ENCODE measurements around the gene BLID. TPM values are rescaled to one million over a fixed set of nuclear protein-coding genes. Genes with fewer than 3 reads are reported as not detected.

The BLID gene
- polyA plus RNA-seq, 3 donors, result not detected

DNA sequence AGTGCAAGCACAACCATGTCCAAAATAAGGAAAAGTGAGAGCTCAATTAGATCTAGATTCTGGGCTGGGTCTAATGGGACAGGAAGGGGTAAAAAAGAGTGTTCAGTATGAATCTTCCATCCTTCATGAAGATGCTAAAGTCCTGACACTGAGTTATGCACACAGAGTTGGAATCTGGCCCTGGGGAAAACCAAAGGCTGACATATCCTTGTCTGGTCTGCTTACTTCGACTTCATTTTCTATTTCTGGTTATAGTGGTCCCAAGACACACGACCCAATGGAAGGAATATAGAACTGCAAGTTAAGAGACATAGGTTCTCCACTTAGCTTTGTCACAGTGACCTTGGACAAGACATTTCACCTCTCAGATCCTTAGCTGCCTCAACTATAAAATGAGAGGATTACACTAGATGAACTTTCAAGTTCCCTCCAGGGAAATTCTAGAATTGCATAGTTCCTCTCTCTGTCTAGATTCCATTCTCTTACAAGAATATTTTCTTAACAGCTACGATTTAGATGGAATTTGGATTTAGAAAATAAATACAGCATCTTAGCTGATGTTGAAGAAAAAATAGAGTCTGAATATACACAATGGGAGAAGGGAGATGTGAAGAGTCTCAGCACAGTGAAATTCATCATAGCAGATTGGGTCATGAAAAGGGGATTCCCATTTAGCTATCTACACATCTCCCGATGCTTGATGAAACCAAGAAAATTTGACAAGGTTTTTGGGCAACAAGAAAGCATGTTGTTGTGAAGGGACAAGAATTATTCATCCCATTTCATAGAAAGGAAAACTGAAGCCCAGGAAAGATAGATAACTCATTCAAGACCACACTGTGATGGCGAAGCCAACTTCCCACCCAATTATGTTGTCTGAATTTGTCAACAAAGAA is 3.3 kb downstream of the BLID start:
- H3K27ac ChIP-seq (ENCODE audit: low read depth, low read length), result no peak overlapping the region
- 67 to 76% (median 70%) methylated on average over 5 of the region's 5 CpGs for WGBS, 3 donors

- 92 to 95% (median 95%) methylated on average over 4 of the region's 4 CpGs for WGBS, 3 donors
Observed at GRCh38 chr11:122109932-122110331, 6.1 kb downstream of the BLID start.

GRCh38 chr11:122108828-122109227 is 7.2 kb downstream of the BLID start:
- 94 to 97% (median 96%) methylated on average over 3 of the region's 3 CpGs for WGBS, 3 donors
- H3K27ac ChIP-seq (ENCODE audit: low read depth, low read length), result no peak overlapping the region

More at GRCh38 chr11:122109932-122110331, 6.1 kb downstream of the BLID start:
- H3K27ac ChIP-seq (ENCODE audit: low read depth, low read length), result no peak overlapping the region

GRCh38 chr11:122108192-122108799 is 7.7 kb downstream of the BLID start:
- WGBS, 3 donors, result 35 to 53% (median 43%) methylated on average over 3 of the region's 3 CpGs
- H3K27ac ChIP-seq (ENCODE audit: low read depth, low read length), result no peak overlapping the region

DNA sequence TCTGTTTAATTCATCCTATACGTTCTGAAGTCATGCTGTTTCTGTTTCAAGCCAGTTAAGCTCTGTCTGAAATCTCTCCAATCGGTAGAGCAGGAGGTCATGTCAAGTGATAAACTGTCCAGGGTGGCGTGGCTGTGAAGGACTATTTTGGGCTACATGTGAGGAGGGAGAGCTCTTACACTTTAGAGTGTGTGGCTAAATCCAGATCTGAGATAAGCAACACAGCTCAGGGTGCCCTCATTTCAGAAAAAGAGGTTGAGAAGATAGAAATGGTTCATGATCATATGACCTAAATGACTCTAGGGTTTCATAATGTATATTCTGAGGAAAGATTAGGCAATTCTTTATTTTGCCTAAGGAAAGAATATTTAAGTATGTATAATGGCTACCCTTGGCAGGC is 8.4 kb downstream of the BLID start:
- WGBS, 3 donors, result 54 to 72% (median 65%) methylated on average over 3 of the region's 3 CpGs

GRCh38 chr11:122107045-122107444 is 9.0 kb downstream of the BLID start:
- H3K27ac ChIP-seq (ENCODE audit: low read depth, low read length), result no peak overlapping the region
- 62 to 78% (median 67%) methylated on average over 3 of the region's 3 CpGs for WGBS, 3 donors

More for the DNA sequence above, 8.4 kb downstream of the BLID start:
- H3K27ac ChIP-seq (ENCODE audit: low read depth, low read length), result no peak overlapping the region

- 71 to 94% (median 81%) methylated on average over 8 of the region's 8 CpGs for WGBS, 3 donors
- no peak overlapping the region for H3K27ac ChIP-seq (ENCODE audit: low read depth, low read length)
Observed at GRCh38 chr11:122105044-122105758, 10.8 kb downstream of the BLID start.

GRCh38 chr11:122104341-122104740 is 11.7 kb downstream of the BLID start:
- H3K27ac ChIP-seq (ENCODE audit: low read depth, low read length), result no peak overlapping the region
- 30 to 63% (median 44%) methylated on average over 1 of the region's 1 CpG for WGBS, 3 donors

DNA sequence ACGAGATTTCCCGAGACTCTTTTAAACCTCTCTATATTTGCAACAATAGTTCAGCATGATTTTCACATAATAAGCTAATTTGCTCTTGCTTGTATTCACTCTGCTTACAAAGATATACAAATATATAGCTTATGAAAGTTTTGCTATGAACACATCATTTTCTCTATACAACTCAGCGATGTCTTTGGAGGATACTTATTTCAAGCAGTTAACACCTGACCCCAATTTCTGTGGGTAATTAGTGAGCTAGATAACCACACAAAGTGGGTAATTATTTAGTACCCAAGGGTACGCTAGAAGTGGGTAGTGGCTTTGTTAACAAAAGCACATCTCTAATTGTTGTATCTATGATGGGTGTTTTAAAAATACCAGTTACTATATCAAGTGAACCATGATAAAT is 12.3 kb downstream of the BLID start:
- H3K27ac ChIP-seq (ENCODE audit: low read depth, low read length), result no peak overlapping the region

GRCh38 chr11:122103321-122103720 is 12.7 kb downstream of the BLID start:
- no peak overlapping the region for H3K27ac ChIP-seq (ENCODE audit: low read depth, low read length)
- 79 to 85% (median 82%) methylated on average over 6 of the region's 6 CpGs for WGBS, 3 donors

More for the DNA sequence above, 12.3 kb downstream of the BLID start:
- 79 to 91% (median 90%) methylated on average over 4 of the region's 4 CpGs for WGBS, 3 donors

- 58 to 89% (median 87%) methylated on average over 4 of the region's 4 CpGs for WGBS, 3 donors
- H3K27ac ChIP-seq (ENCODE audit: low read depth, low read length), result no peak overlapping the region
Observed at GRCh38 chr11:122102426-122102825, 13.6 kb downstream of the BLID start.

- H3K27ac ChIP-seq (ENCODE audit: low read depth, low read length), result no peak overlapping the region
- 2 to 5% (median 3%) methylated on average over 13 of the region's 13 CpGs for WGBS, 3 donors
Observed at GRCh38 chr11:122101625-122102291, 14.3 kb downstream of the BLID start.

DNA sequence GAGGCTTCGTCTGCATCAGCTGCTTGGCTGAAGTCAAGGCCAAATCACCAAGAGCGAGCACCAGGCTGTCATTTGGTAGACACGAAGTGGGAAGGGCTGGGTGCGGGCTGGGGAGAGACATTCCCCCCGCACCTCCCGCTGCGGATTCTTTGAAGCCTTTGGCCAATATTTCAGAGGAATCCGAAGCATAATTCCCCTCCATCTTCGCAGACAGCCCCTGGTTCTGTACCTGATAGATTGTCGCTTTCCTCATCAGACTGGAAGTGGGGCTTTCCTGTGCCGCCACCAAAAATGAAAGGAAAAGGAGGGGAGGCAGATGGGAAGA is 15.3 kb downstream of the BLID start:
- 7 to 9% (median 9%) methylated on average over 11 of the region's 11 CpGs for WGBS, 3 donors
- H3K27ac ChIP-seq (ENCODE audit: low read depth, low read length), result no peak overlapping the region

GRCh38 chr11:122100037-122100755 is 15.8 kb downstream of the BLID start:
- 11 to 12% (median 12%) methylated on average over 26 to 27 of the region's 27 CpGs for WGBS, 3 donors
- no peak overlapping the region for H3K27ac ChIP-seq (ENCODE audit: low read depth, low read length)

GRCh38 chr11:122099374-122100036 is 16.5 kb downstream of the BLID start:
- 44 to 52% (median 47%) methylated on average over 13 of the region's 13 CpGs for whole genome bisulfite sequencing, 3 donors
- no peak overlapping the region for H3K27ac ChIP-seq (ENCODE audit: low read depth, low read length)

DNA sequence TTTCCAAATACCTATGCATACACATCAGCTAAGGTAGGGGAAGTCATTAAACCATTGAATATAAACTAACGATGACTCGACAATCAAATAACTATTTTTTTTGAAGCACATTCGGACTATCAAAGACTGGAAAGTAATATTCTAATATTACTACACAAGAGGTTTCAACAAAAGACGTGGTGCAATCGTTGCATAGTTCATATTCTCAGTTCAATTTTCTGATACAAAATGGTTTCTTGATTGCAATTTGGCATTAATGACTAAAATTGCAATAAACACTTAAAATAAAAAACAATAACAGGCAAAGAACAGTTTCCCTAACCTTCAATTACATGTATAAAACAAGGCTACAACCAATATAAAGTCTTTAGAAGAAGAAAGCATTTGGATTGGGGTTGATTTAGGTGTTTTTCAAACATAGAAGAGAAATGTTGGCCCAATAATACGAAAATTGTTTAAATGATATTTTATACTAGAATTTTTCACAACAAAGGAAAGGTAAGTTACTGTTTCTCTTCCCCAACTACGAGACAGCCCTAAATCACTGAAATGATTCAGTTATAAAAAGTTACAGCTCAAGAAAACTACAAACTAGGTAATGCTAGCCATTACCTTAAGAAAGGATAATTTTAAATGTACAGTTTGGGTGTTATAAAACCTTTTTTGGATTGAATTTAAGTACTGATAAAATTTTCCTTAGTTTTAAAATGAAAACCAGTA is 17.6 kb downstream of the BLID start:
- H3K27ac ChIP-seq (ENCODE audit: low read depth, low read length), result no peak overlapping the region
- 48 to 58% (median 58%) methylated on average over 7 of the region's 7 CpGs for WGBS, 3 donors

- 33 to 45% (median 40%) methylated on average over 11 of the region's 11 CpGs for WGBS, 3 donors
Observed at GRCh38 chr11:122097419-122098001, 18.5 kb downstream of the BLID start.

More at GRCh38 chr11:122097419-122098001, 18.5 kb downstream of the BLID start:
- no peak overlapping the region for H3K27ac ChIP-seq (ENCODE audit: low read depth, low read length)
